Stimulated activated memory B cell treated with anti-CD40 and anti-IgM and Interleukin-4, amounts not matched to agents 10 μg/mL and 1 μg/mL and 100 μg/mL, for 72 hours (primary cell): ENCODE measurements around the gene DST.

ENCODE experiments used
- ATAC-seq: fragments of 150-1000 bp; cut with Tn5 transposase; 2 replicates; pipeline ENCODE4 v1.10.0; 2021
- H3K27ac Mint-ChIP-seq: one replicate; pipeline ENCODE4 v1.8.0; 2022; ENCODE audit warnings: mild to moderate bottlenecking, mixed read lengths
- H3K27me3 Mint-ChIP-seq: one replicate; pipeline ENCODE4 v1.8.0; 2022; ENCODE audit warnings: mixed read lengths
- H3K36me3 Mint-ChIP-seq: one replicate; pipeline ENCODE4 v1.8.0; 2022; ENCODE audit warnings: mixed read lengths
- H3K4me1 Mint-ChIP-seq: one replicate; pipeline ENCODE4 v1.8.0; 2022; ENCODE audit warnings: mixed read lengths
- H3K4me3 Mint-ChIP-seq: one replicate; pipeline ENCODE4 v1.8.0; 2022; ENCODE audit warnings: mild to moderate bottlenecking, moderate library complexity, mixed read lengths
- H3K9me3 Mint-ChIP-seq: one replicate; pipeline ENCODE4 v1.8.0; 2022; ENCODE audit warnings: mixed read lengths

DST gene

DNA sequence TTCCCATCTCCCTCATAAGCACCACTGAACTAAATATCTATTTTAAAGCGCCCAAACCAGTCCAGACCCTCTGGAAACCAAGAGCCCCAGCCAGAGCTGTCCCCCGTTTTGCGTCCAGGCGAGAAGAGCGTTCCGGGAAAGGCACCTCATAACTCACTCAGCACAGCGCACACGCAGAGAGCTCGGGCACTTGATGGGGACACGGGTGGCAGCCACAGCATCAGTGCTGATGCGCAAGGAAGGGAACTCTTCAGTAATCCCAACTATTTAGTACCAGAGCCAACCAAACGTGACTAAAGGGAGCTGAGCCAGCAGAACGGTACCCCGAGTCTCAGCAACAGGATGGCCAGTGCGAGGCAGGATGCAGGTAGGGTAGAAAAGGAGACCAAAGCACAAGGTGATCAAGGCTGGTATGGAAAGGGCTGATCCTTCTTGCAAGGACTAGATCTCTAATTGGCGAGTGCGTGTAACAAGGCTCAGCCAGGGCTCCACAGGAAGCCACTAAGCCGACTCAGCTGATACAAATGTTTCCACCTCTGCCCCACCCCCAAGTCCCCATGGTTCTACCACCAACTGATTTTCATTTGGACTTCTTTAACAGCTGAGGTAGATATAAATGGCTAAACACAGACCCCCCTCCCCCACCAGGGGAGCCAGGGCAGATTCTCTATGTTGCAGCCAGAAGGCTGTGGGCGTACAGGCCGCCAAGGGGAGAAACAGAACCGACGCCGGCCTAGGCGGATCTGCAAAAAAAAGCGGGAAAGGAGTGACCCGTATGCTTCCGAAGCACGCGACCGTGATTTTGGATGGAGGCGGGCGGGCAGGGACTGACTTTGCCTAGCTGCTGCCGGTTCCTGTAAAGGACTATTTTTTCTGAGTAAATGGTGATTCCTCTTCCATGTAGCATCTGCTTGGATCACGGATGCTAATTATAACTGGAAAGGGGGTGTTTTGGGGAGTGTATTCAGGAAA, 211.8 kb downstream of the DST start:
- H3K9me3 Mint-ChIP-seq = no peaks in the 10 kb centered on the region
- H3K27ac Mint-ChIP-seq = no peak overlapping the region
- H3K4me1 Mint-ChIP-seq = no peaks in the 10 kb centered on the region
- no peak for ATAC-seq
- no peak overlapping the region for H3K4me3 Mint-ChIP-seq
- no peaks in the 10 kb centered on the region for H3K36me3 Mint-ChIP-seq
- no peaks in the 10 kb centered on the region for H3K27me3 Mint-ChIP-seq

DNA sequence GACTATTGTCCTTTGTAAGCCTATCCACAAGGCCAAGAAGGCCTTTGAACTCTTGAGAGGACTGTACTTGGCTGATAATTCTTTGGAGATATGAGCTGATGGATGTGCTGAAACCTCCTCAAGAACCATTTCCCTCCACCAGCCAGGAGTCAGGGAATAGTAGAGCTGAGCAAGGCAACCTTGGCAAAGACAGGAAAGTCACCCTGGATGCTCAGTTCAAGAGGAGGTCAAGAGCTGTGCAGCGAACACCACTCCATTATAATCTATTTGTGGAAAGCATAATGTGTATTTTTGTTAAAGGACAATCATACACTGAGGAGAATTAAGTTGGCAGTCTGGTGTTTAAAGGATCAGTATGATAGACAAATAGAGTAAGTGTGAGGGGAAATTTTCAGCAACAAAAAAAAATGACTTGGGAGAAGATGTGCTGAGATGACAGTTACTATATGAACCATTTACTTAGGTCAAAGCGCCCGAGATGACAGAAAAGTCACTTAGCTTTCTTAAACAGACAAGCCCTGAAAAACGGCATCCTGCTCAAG, 218.1 kb downstream of the DST start:
- H3K27me3 Mint-ChIP-seq = peaks cover 10% of the 10 kb centered on the region
- no peaks in the 10 kb centered on the region for H3K4me1 Mint-ChIP-seq
- H3K9me3 Mint-ChIP-seq = peaks cover 3% of the 10 kb centered on the region
- no peak overlapping the region for H3K4me3 Mint-ChIP-seq
- no peak for ATAC-seq
- H3K27ac Mint-ChIP-seq = no peak overlapping the region
- H3K36me3 Mint-ChIP-seq = no peaks in the 10 kb centered on the region

DNA sequence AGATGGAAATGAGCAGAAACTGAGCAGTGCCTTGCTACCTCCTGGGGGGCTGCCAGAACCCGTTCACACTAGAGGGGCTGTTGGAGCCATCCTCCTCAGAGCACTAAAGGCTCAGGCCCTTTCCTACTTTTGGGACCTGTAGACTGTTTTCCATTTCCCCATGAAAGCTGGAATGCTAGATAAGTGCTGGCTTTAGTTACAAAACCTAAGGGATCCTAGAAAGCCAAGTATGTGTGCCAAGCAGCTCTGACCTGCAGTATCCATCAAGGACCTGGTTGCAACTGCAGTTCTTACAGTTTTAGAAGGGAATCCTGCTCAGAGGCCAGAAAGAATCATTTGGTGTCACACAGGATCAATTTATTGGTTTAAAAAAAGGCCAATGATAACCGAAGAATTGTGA, 218.6 kb downstream of the DST start:
- no peak overlapping the region for H3K27ac Mint-ChIP-seq
- H3K9me3 Mint-ChIP-seq = peaks cover 3% of the 10 kb centered on the region
- H3K4me1 Mint-ChIP-seq = no peaks in the 10 kb centered on the region
- H3K36me3 Mint-ChIP-seq = no peaks in the 10 kb centered on the region
- peaks cover 10% of the 10 kb centered on the region for H3K27me3 Mint-ChIP-seq
- no peak overlapping the region for H3K4me3 Mint-ChIP-seq
- ATAC-seq = peak; percentile 20

DNA sequence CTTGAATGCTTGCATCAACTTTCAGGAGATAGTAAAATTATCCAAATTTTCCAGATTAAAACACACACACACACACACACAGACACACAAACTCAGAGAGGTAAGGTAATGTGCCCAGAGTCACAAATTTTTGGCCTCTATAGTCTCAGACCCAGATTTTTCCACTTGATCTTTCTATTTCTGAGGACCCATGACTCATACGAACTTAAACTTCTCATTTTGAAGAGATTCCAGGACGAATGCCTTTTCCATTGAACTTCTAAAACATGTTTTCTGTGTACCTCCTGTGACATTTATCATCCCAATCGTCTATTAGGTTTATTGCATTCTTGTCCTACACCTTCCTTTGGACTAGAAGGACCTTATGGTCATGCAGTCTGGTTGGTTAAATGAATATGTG, 222.4 kb downstream of the DST start:
- no peak overlapping the region for H3K4me3 Mint-ChIP-seq
- ATAC-seq = no peak
- no peaks in the 10 kb centered on the region for H3K36me3 Mint-ChIP-seq
- H3K27me3 Mint-ChIP-seq = peaks cover 10% of the 10 kb centered on the region
- H3K27ac Mint-ChIP-seq = no peak overlapping the region
- H3K4me1 Mint-ChIP-seq = no peaks in the 10 kb centered on the region
- peaks cover 3% of the 10 kb centered on the region for H3K9me3 Mint-ChIP-seq

DNA sequence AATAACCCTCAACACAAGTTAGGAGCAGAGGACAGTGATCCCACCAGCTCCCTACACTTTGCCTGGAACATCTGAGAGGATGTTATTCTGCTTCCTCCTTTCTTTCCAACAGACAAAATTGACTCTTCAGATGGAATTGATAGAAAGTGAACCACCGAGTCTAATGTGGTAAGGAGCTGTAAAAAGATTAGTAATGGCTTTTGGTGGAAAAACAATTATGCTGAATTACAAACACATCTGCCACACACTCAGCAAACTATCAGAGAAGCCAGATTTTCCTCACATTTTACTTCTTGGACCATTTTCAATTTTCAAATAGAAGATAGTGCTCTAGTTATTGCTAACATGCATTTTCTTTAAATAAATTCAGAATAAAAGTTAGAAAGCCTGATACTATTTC, 223.5 kb downstream of the DST start:
- no peak for ATAC-seq
- Mint-ChIP-seq H3K4me1 (no peaks in the 10 kb centered on the region), H3K36me3 (no peaks in the 10 kb centered on the region), H3K27me3 (peaks cover 10% of the 10 kb centered on the region), H3K4me3 (no peak overlapping the region), H3K27ac (no peak overlapping the region), H3K9me3 (peaks cover 3% of the 10 kb centered on the region)

DNA sequence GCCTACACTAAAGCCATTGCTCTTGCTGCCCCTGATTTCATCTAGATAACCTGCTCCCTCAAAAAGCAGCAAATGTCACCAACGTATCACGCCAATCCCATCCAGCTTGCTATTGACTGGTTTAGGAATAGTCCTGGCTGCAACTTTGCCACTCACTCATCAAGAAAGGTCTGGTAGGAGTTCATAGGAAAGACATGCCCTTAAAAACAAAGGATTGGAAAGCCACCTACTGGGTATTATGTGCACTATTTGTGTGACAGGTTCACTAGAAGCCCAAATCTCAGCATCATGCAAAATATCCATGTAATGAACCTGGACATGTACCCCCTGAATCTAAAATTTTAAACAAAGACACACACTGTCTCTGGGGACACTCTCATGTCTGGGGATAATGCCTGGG, 224.9 kb downstream of the DST start:
- Mint-ChIP-seq H3K4me3 (no peak overlapping the region), H3K4me1 (no peaks in the 10 kb centered on the region), H3K27me3 (peaks cover 10% of the 10 kb centered on the region), H3K9me3 (peaks cover 3% of the 10 kb centered on the region), H3K36me3 (no peaks in the 10 kb centered on the region), H3K27ac (no peak overlapping the region)
- ATAC-seq = no peak

DNA sequence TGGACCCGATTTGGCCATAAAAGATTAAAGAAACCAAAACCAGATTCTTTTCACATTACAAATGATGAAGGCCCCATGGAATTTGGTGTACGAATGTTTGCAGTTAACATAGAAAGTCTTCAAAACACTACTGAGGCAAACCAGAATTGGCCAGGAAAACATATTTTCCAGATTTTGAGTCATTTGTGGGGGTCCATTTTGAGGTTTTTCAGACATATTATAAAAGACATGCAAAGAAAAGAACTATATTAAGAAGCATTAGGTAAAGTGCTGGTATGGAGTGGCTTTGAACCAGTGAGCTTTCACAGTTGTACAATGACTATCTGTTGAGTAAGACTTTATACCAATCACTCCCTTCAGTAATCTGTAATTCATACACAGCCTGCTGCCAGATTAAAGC, 226.4 kb downstream of the DST start:
- Mint-ChIP-seq H3K4me3 (no peak overlapping the region), H3K36me3 (no peaks in the 10 kb centered on the region), H3K27ac (no peak overlapping the region), H3K27me3 (peaks cover 2% of the 10 kb centered on the region), H3K9me3 (no peaks in the 10 kb centered on the region), H3K4me1 (no peaks in the 10 kb centered on the region)
- no peak for ATAC-seq

DNA sequence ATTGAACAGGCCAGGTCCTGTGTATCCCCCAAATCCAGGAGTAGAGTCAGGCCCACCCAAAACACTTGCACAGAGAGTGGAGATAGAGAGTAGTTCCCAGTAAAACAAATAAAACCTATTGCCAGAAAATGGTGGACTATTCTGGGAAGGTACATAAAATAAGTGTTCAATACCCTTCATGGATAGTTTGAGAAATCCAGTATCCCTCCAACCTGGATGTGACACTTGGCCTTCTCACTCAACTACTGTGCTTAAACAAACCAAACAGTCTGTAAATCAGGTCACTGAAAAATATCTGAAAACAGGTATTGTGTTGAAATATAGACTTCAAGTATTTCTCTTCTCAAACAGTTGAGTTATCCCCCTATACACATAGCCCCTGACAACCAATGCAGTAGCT, 233.7 kb downstream of the DST start:
- H3K27ac Mint-ChIP-seq = no peak overlapping the region
- H3K4me1 Mint-ChIP-seq = no peaks in the 10 kb centered on the region
- no peaks in the 10 kb centered on the region for H3K36me3 Mint-ChIP-seq
- no peak overlapping the region for H3K4me3 Mint-ChIP-seq
- peaks cover 9% of the 10 kb centered on the region for H3K27me3 Mint-ChIP-seq
- H3K9me3 Mint-ChIP-seq = peaks cover 2% of the 10 kb centered on the region
- ATAC-seq = no peak
